T-helper 22 cell (primary cell): Measurements from ENCODE around the gene SCYL1.
"Not testable (repeated sequence)": the region's sequence is repeated elsewhere in the genome, so short reads cannot be mapped to it uniquely, and the experiment has no call there.

Experiments
- DNase-seq: peaks from one replicate; pipeline ENCODE4 v3.0.0-alpha.2; 2020; ENCODE audit warnings: low read depth

Gene SCYL1

DNA sequence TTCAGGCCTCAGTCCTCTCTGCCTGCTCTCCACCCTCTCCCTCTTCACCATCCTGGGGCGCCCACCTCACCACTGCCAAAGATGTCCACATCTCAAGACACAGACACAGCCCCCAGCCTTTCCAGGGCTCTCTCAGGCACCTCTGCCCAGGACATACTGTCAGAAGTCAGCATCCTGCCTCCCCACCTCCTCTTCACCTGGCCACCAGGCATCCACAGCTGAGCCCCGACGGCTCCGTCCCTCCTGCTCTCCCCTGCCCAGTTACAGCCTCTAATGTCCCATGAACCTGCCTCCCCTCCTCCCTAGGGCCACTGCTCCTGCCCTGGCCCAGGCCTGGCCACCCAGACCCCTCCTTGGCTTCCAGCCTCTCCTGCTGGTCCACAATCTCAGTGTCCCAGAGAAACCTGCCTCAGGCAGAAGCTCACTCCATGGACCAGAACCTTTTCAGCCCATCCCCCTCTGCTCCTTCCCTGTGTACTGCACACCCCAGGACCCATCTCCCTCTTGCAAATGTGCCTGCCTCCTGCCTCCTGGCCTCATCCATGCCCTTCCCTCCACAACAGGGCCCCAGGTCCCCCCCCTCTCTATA lies 30.1 kb downstream of the SCYL1 start:
- DNase-seq, result no peak

GRCh38 chr11:65555693-65556231 lies 30.9 kb downstream of the SCYL1 start:
- DNase-seq, result no peak

GRCh38 chr11:65556470-65557279 lies 31.8 kb downstream of the SCYL1 start:
- DNase-seq, result no peak

DNA sequence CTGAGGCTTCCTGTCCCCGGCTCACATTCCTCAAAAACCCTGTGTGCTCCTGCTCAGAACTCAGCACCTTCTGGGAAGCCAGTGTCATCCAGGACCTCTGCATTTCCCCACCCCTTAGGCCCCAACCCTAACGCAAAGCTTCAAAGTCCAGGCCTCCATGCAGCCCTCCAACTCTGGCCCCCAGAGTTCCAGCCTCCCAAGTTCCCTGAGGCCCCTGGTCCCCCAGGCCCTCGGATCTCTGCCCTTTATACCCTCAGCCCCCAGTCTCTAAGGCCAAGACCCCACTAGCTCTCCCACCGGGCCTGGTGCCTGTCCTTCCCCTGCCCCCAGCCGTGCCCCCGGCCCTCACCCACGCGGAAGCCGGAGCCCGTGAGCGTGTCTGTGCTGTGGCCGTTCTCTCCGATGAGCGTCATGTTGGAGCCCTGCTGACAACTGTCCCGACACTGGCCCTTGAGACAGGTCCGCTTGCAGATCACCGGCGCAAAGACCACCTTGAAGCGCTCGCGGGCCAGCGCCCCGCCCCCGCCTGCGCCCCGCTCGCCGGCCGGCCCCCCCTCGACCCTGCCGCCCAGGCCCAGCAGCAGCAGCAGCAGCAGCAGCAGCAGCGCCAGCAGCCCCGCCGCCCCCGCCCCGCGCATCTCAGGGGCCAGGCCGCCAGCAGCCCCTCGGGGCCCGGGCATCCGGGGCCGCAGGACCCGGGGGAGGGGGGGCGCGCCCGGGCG lies 32.6 kb downstream of the SCYL1 start:
- DNase-seq, result no peak

DNA sequence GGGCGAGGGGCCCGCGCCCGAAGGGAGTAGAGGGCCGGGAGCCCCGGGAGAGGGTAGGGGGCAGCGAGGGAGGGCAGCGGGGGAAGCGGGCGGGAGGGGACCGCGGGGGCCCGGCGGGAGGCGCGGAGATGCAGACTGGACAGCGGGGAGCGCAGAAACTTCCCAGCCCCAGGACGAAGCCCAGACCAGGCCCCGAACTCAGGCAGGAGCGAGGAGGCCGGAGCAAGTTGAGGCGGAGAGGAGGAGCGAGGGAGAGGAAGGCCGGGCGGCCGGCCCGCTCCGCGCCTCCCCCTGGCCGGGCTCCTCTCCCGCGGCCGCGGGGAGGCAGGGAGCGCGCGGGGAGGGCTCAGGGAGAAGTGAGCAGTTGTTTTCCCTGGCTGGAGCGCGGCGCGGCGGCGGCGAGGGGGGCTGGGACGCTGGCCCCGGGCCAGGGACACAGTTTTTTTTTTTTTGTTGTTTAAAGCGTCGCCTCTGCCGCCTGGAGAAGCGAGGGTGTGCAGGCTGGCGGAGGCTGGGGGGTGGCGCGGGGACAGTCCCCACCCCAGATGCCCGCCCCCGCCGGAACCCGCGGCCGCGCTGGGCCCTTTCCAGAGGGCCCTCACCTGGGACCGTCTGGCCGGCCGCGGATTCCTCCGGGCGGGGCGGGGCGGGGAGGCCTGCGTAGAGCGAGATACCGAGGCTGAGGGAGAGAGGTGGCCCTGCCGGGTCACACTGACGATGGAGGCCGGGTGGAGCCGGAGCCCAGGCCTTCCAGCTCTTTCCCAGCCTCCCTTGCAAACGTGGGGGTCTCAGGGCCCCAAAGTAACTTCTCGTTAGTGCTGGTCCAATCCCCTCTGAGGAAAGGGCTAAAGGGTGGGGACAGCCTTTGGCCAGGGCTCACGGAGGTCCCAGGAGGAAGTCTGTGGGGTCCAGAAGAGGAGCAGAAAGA lies 33.4 kb downstream of the SCYL1 start, which contains the start of gene LTBP3:
Gene LTBP3, minus strand, starts transcription at position 358 of the 928 bp plus-strand sequence. CDS start 400 bp downstream, outside the sequence.
- peak; percentile 41 for DNase-seq

DNA sequence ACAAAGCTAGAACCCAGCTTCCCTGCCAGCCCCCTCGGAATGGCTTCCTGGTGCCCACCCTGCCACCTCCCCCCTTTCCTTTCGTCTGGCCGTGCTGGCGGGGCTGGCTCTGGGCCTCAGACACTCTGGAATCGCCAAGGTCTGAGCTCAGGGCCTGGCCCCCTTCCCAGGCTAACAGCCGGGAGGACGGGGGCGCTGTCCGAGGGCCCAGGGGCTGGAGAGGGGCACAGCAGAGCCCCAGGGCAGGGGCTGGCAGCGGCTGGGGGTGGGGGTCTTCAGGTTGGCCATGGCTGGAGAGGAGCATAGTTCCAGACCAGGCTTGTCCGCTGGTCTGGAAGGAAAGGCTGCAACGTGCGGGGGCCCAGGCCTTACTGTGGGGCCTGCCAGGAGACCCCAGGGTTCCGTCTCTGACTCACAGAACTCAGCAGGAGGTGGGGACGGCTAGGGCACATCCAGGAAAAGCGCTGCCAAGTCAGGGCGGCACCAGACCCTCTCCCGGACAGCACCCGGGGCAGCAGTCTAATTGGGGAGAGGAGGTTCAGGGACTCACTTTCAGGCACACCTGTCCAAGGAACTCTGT lies 34.1 kb downstream of the SCYL1 start:
- DNase-seq, result no peak

DNA sequence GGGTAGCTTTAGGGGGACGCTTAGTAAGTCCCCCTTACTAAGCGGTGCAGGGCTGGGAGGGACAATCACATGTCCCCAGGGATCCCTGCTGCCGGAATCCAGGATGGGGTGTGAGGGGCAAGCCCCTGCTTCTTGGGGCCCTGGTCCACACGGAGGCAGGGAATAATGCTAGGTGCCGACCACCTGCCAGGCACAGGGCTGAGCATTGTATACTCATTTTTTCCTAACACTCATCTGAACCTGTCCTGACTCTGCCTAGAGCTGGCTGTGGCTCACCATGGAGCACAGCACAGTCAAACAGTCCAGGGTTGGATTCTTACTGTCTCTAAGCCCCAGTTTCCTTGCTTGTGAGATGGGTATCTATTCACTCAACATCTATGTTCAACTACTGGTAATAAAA lies 34.7 kb downstream of the SCYL1 start:
- DNase-seq, result no peak

- DNase-seq, result no peak
These were observed 35.2 kb downstream of the SCYL1 start for GRCh38 chr11:65559951-65560537.

- no peak for DNase-seq
These were observed 35.9 kb downstream of the SCYL1 start for GRCh38 chr11:65560555-65561418.

DNA sequence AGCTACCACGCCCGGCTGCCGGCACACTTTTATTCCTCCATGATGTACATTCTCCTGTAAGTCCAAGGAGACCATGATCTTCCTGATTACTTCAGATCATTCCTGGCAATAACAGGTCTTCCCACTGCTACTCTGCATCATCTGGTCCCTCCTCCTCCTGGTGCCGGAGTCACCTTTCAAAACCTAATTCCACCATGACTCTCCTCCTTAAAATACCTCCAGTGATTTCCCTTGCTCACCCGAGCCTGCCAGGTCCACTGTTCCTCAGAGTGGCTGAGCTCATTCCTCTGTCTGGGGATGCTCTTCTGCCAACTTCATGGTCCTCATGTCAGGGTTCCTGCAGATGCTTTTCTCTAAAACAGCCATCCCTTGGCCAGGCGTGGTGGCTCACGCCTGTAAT lies 37.1 kb downstream of the SCYL1 start:
- no peak for DNase-seq

- DNase-seq, result no peak
These were observed 37.9 kb downstream of the SCYL1 start for GRCh38 chr11:65562788-65563187.

DNA sequence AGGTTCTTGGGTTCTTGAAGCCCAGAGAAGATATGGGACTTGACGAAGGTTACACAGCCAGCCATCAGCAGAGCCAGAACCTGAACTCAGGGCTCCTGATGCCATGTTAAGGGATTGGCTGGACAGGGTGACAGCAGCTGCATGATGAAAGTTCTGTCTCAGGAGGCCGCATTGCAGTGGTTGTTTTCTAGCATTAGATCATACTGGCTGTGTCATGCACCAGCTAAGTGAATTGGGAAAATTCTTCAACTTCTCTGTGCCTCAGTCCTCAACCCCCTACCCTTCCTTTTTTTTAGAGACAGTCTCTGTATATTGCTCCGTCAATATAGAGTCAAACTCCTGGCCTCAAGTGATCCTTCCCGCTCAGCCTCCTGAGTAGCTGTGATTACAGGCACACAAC lies 38.7 kb downstream of the SCYL1 start:
- DNase-seq, result no peak

GRCh38 chr11:65564879-65565559 lies 40.1 kb downstream of the SCYL1 start:
- DNase-seq, result not testable (repeated sequence)

DNA sequence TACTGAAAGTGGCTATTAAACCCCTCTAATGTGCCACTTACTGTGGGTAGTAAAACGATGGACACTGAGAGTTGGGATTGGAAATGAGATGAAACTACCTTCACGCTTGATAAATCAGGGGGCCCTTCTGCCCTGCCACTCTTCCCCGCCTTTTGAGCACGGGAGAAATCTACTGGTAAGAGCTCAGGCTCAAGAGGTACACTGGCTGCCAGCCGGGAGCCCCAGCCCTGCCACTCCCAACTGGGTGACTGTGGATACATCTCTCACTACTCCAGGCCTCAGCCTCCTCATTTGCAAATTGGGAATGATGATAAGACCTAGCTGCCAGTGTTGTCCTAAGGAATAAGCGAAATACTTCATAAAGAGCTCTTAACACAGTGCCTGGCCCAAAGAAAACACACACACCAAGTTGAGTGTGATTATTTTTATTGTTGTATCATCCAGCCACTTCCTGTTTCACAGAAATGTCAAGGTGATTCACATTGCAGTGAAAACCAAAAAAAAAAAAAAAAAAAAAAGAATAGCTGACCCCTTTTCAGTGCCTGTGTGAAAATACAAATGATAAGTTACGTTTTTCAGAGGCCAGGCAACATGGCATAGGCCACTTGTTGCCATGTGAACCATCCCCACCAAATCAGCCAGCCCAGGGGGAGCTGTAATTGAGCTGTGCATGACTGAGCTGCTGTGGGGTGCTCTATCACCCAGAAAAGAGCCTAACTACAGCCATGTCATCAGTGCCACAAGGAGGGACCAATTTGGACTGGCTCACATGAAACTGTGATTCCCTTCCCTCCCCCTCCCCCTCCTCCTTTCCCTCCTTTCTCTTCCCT lies 41.0 kb downstream of the SCYL1 start:
- no peak for DNase-seq

GRCh38 chr11:65569164-65569972 lies 44.5 kb downstream of the SCYL1 start:
- DNase-seq, result peak; percentile 54

DNA sequence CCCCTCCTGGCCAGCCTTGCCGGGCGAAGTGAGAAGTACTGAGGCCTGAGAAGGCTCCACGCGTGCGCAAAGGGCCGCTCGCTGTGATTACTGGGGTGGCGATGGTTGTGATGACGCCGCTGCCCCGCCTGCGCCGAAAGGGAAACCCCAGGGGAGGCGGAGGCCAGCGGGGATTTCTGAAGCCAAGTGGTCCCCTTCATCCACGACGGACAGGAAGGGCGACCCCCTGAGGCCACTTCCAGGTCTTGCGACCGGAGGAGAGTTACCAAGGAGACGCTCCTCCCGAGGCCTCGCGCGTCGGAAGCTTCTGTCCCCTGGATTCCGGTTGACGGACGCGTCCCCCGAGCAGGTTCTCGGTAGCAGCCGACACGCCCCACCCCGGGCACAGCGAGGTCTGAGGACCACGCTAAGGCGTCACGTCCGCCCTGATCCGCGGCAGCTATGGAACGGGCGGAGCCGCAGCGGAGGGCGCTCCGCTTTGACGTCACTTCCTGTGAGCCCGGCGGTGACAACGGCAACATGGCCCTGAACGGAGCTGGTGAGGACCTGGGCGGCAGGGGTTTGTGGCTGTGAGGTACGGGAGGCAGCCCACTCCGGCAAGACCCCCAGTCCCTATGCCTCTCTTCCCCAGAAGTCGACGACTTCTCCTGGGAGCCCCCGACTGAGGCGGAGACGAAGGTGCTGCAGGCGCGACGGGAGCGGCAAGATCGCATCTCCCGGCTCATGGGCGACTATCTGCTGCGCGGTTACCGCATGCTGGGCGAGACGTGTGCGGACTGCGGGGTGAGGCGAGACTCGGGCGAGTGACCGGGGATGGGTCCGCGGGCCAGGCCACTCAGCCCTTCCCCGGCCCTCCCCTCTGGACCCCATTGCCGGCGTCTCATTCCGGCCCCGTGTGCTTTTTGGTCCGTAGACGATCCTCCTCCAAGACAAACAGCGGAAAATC lies 45.4 kb downstream of the SCYL1 start, which contains the start of gene ZNRD2:
Gene ZNRD2, plus strand, starts transcription at position 505 of the 946 bp plus-strand sequence. Its CDS starts 15 bp downstream, at position 520.
- peak; percentile 98 for DNase-seq
